GM12801 (cell line): Measurements from ENCODE around the gene TEX29.

ENCODE experiments used
- TF ChIP-seq, protein P1 (sequence below): IDR thresholded peaks from one replicate; pipeline ENCODE4 v1.5.1; 2011; ENCODE audit warnings: control low read depth; ENCODE audit not compliant: insufficient read length; ENCODE audit errors: extremely low read depth

TEX29 gene

DNA sequence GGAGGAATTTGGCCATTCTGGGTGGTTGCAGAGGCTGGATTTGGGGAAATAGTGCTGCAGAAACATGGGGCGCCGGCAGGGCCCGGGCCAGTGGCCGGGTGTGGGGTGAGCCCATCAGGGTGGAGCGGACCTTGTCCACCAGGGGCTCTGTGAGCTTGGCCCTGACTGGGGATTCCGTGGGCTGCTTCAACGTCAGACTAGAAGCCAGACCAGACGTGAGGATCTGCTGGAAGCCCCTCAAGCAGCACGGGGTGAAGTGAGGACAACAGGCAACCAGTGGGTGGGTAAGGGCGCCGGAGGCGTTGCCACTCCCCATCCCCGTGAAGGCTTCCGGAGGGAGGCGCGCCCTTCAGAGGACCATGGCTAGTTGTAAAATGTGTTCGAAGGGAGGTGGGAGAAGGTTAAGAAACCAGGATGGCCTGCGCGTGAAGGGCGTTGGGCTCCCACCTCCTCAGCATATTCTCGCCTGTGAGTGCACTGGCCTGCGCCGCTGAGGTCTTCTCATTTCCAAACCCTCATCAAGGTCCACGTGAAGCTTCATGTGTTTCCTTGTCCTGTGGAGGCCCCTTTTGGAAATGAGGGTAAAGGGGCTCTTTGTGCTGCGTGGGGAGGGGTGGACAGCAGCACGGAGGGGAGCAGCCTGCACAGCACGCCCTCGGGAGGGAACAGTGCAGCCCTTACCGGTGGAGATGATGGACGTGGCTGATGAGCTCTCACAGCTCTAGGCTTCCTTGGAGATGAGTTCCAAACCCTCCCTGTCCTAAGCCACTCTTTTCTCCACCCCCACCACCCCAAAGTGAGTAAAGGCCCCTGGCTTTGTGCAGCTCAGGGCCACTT is 8.3 kb downstream of the TEX29 start:
- TF ChIP-seq, protein P1, sequence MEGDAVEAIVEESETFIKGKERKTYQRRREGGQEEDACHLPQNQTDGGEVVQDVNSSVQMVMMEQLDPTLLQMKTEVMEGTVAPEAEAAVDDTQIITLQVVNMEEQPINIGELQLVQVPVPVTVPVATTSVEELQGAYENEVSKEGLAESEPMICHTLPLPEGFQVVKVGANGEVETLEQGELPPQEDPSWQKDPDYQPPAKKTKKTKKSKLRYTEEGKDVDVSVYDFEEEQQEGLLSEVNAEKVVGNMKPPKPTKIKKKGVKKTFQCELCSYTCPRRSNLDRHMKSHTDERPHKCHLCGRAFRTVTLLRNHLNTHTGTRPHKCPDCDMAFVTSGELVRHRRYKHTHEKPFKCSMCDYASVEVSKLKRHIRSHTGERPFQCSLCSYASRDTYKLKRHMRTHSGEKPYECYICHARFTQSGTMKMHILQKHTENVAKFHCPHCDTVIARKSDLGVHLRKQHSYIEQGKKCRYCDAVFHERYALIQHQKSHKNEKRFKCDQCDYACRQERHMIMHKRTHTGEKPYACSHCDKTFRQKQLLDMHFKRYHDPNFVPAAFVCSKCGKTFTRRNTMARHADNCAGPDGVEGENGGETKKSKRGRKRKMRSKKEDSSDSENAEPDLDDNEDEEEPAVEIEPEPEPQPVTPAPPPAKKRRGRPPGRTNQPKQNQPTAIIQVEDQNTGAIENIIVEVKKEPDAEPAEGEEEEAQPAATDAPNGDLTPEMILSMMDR, result no peak

- TF ChIP-seq, protein P1, result no peak
Measured at GRCh38 chr13:111329641-111330040, 9.2 kb downstream of the TEX29 start.

GRCh38 chr13:111330066-111330610 is 9.7 kb downstream of the TEX29 start:
- TF ChIP-seq, protein P1, result no peak

GRCh38 chr13:111335298-111335697 is 14.9 kb downstream of the TEX29 start:
- TF ChIP-seq, protein P1, result no peak

- TF ChIP-seq, protein P1, result no peak
Measured at GRCh38 chr13:111336666-111337065, 16.2 kb downstream of the TEX29 start.

- TF ChIP-seq, protein P1, result no peak
Measured at GRCh38 chr13:111337206-111337605, 16.8 kb downstream of the TEX29 start.

GRCh38 chr13:111337741-111338140 is 17.3 kb downstream of the TEX29 start:
- TF ChIP-seq, protein P1, result no peak
